Renal cortex interstitium (tissue), 11 donors: ENCODE data around the gene KLHDC1. TPM values are rescaled to one million over a fixed set of nuclear protein-coding genes. Genes with fewer than 3 reads are reported as not detected.
"Not testable (repeated sequence)": the region's sequence is repeated elsewhere in the genome, so short reads cannot be mapped to it uniquely, and the experiment has no call there.

ENCODE experiments used
- DNase-seq, 11 donors: peaks; one replicate each; pipeline ENCODE4 v3.0.0-alpha.2; 2013; ENCODE audit warnings: low read depth in 9 of 11, low spot score in 4 of 11; ENCODE audit errors: extremely low read depth in 1 of 11
- polyA plus RNA-seq, 3 donors: library from polyadenylated mRNA; unstranded; fragments of 120-200 nt; gene quantifications; one replicate each; pipeline ENCODE4 v1.2.1, GENCODE V29; 2013; ENCODE audit not compliant: insufficient read length in 3 of 3

Gene KLHDC1
- polyA plus RNA-seq, 3 donors: 4.0 to 7.5 (median 5.3) TPM

DNA sequence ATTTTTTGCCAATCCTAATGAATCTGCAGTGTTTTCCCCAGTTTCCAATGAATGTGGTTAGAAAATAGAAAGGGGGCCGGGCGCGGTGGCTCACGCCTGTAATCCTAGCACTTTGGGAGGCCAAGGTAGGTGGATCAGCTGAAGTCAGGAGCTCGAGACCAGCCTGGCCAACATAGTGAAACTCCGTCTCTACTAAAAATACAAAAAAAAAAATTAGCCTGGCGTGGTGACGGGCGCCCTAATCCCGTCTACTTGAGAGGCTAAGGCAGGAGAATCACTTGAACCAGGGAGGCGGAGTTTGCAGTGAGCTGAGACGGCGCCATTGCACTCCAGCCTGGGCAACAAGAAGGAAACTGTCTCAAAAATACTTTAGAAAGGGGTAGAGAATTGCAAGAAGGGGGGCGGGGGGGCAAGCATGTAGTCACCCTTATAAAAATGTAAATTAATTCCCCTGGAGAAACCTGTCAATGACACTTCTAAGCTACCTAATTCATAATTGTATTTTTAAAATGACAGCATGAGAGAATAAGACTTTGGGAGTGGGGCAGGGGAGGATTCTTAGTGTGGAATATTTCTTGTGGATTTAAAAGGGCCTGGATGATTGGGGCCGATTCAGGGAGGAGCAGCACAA lies 76.8 kb downstream of the KLHDC1 start:
- DNase-seq: no peak

- peak in 5 of 11 donors; percentile 12 to 72 (median 31) for DNase-seq
Observed at GRCh38 chr14:49770212-49770817, 77.4 kb downstream of the KLHDC1 start.

GRCh38 chr14:49771691-49772090 lies 78.8 kb downstream of the KLHDC1 start:
- DNase-seq: not testable (repeated sequence)

GRCh38 chr14:49774106-49774505 lies 81.2 kb downstream of the KLHDC1 start:
- DNase-seq: no peak

GRCh38 chr14:49778421-49778820 lies 85.5 kb downstream of the KLHDC1 start:
- DNase-seq: no peak

GRCh38 chr14:49781040-49781439 lies 88.1 kb downstream of the KLHDC1 start:
- not testable (repeated sequence) for DNase-seq

- DNase-seq: no peak
Observed at GRCh38 chr14:49783394-49784014, 90.6 kb downstream of the KLHDC1 start.

- DNase-seq: no peak
Observed at GRCh38 chr14:49786315-49786714, 93.4 kb downstream of the KLHDC1 start.

- no peak for DNase-seq
Observed at GRCh38 chr14:49792618-49793017, 99.7 kb downstream of the KLHDC1 start.

DNA sequence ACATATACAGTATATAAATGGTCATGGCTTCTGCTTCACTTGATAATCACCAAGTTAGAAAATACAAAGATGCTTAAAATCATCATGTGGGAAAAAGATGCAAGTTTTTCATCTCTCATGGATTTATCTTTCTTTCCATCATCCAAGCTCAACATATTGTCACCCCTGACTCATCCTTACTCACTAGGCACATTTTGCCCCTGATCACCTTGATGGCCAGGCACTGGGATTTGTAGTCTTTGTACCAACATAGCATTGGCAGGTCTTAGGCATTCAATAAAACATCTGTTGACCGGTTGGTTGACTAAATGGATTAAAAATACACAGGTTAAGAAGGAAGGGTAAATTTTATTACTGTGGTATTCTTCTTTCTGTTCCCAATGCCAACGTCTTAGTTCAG lies 103.1 kb downstream of the KLHDC1 start:
- DNase-seq: no peak

Other genes starting within 250 kb of the KLHDC1 start
- gene RPS29, start 106.7 kb upstream of the KLHDC1 start, polyA plus RNA-seq: 1,000 to 10,000 TPM; 1,430 to 1,747 (median 1,622) TPM
- 10 to 100 TPM; 10.4 to 15.6 (median 13.8) TPM for gene LRR1, start 94.2 kb upstream of the KLHDC1 start, polyA plus RNA-seq
- 100 to 1,000 TPM; 210 to 239 (median 220) TPM for gene RPL36AL, start 72.5 kb upstream of the KLHDC1 start, polyA plus RNA-seq
- 10 to 100 TPM in 2 of 3 donors, 1 to 10 TPM in 1; 7.3 to 24.6 (median 16.6) TPM for gene MGAT2, start 72.3 kb upstream of the KLHDC1 start, polyA plus RNA-seq
- 10 to 100 TPM; 15.8 to 18.7 (median 16.5) TPM for gene DNAAF2, start 57.9 kb upstream of the KLHDC1 start, polyA plus RNA-seq
- 10 to 100 TPM; 16.7 to 22.0 (median 20.2) TPM for gene POLE2, start 4.9 kb upstream of the KLHDC1 start, polyA plus RNA-seq
- gene KLHDC2, start 75.0 kb downstream of the KLHDC1 start, polyA plus RNA-seq: 100 to 1,000 TPM; 133 to 182 (median 176) TPM
- 10 to 100 TPM; 77.1 to 91.4 (median 83.2) TPM for gene NEMF, start 159.7 kb downstream of the KLHDC1 start, polyA plus RNA-seq
- gene ARF6, start 200.0 kb downstream of the KLHDC1 start, polyA plus RNA-seq: 10 to 100 TPM; 79.5 to 91.7 (median 79.8) TPM